Hematopoietic multipotent progenitor cell (in vitro differentiated cells): ENCODE data around the gene CLK2. TPM values are rescaled to one million over a fixed set of nuclear protein-coding genes. Genes with fewer than 3 reads are reported as not detected.
A peak's percentile ranks its signal among the peaks of the same experiment; 100 is the strongest.
"Not testable (repeated sequence)": the region's sequence is repeated elsewhere in the genome, so short reads cannot be mapped to it uniquely, and the experiment has no call there.

Experiments used
- DNase-seq, 3 donors: peaks; one replicate each; pipeline ENCODE4 v3.0.0-alpha.2; 2011 to 2015; ENCODE audit warnings: low read depth in 2 of 3, low spot score in 2 of 3
- total RNA-seq: library from RNA; depleted of rRNA; stranded (reverse); fragments of >200 nt; gene quantifications from one replicate; pipeline ENCODE4 v1.2.3, GENCODE V29; 2012

CLK2 gene
- total RNA-seq, 1 donor = 66.0 TPM

- DNase-seq = peak in 1 of 3 donors; percentile 74
Observed at GRCh38 chr1:155218854-155219591, 54.3 kb downstream of the CLK2 start.

- not testable (repeated sequence) for DNase-seq
Observed at GRCh38 chr1:155214702-155215101, 58.6 kb downstream of the CLK2 start.

Other genes starting within 250 kb of the CLK2 start
- under 0.01 TPM for gene DCST2, start 239.7 kb downstream of the CLK2 start, total RNA-seq
- under 0.01 TPM for gene DCST1, start 239.7 kb downstream of the CLK2 start, total RNA-seq
- gene ADAM15, start 222.2 kb downstream of the CLK2 start, total RNA-seq = 60.1 TPM
- 5.9 TPM for gene EFNA4, start 209.8 kb downstream of the CLK2 start, total RNA-seq
- 4.8 TPM for gene EFNA3, start 194.7 kb downstream of the CLK2 start, total RNA-seq
- 21.3 TPM for gene EFNA1, start 145.6 kb downstream of the CLK2 start, total RNA-seq
- 68.1 TPM for gene SLC50A1, start 137.7 kb downstream of the CLK2 start, total RNA-seq
- gene DPM3, start 133.0 kb downstream of the CLK2 start, total RNA-seq = 63.0 TPM
- 194 TPM for gene KRTCAP2, start 100.2 kb downstream of the CLK2 start, total RNA-seq
- 32.6 TPM for gene TRIM46, start 99.7 kb downstream of the CLK2 start, total RNA-seq
- 72.4 TPM for gene THBS3, start 65.6 kb downstream of the CLK2 start, total RNA-seq
- gene MTX1, start 64.8 kb downstream of the CLK2 start, total RNA-seq = 70.3 TPM
- gene ENTREP3, start 18.0 kb downstream of the CLK2 start, total RNA-seq = 8.9 TPM
- 55.7 TPM for gene SCAMP3, start 11.1 kb downstream of the CLK2 start, total RNA-seq
- 4.6 TPM for gene HCN3, start 4.0 kb upstream of the CLK2 start, total RNA-seq
- gene PKLR, start 27.9 kb upstream of the CLK2 start, total RNA-seq = 1.1 TPM
- 85.4 TPM for gene FDPS, start 35.4 kb upstream of the CLK2 start, total RNA-seq
- 17.2 TPM for gene RUSC1, start 47.4 kb upstream of the CLK2 start, total RNA-seq